ENCODE results near the gene IRGQ. TPM values are rescaled to one million over a fixed set of nuclear protein-coding genes. Genes with fewer than 3 reads are reported as not detected.

IRGQ gene
- total and polyA plus RNA-seq, 2 experiments from 2014 or later = 5.7 to 19.9 TPM

- peak overlapping the region; percentile 79 for H3K27ac ChIP-seq
- peak overlapping the region; percentile 80 for H2AFZ ChIP-seq
- peaks cover 4% of the 10 kb centered on the region; the same call in 1 of the 2 replicates for H3F3A ChIP-seq (ENCODE audit: insufficient read depth)
- H4K20me1 ChIP-seq (ENCODE audit: insufficient read depth) = no peaks in the 10 kb centered on the region
- H3K4me2 ChIP-seq (ENCODE audit: unreplicated experiment) = peak overlapping the region; percentile 85
- in situ Hi-C loops (cut with MboI) = no loop called here
- peaks cover 22% of the 10 kb centered on the region for H3K4me1 ChIP-seq (ENCODE audit: insufficient read depth)
- 1% methylated on average over 18 of the region's 18 CpGs for WGBS, 2 experiments (ENCODE audit: low coverage in 1 of 2, low lambda C conversion rate in 2 of 2, missing lambda C conversion rate in 2 of 2)
- peak overlapping the region; percentile 94 for H3K4me3 ChIP-seq
- peak overlapping the region; percentile 86 for H3K9ac ChIP-seq
- H3K36me3 ChIP-seq (ENCODE audit: low read depth) = no peaks in the 10 kb centered on the region; the same call in 1 of the 2 replicates
- peaks cover 81% of the 10 kb centered on the region for H3K79me2 ChIP-seq (ENCODE audit: insufficient read depth)
- H3K27me3 ChIP-seq (replicated peaks; ENCODE audit: insufficient read depth) = no peaks in the 10 kb centered on the region
- no peaks in the 10 kb centered on the region for H3K9me2 ChIP-seq (ENCODE audit: insufficient read depth)
- no peak for DNase-seq
- H3K9me3 ChIP-seq (ENCODE audit: low read depth) = no peaks in the 10 kb centered on the region
- TF ChIP-seq EZH2 (IDR thresholded peaks at IDR 0.05; ENCODE audit: insufficient read depth, poor library complexity, severe bottlenecking) (no peak), EZH2phosphoT487 (IDR thresholded peaks at IDR 0.05; ENCODE audit: insufficient read depth, low read depth) (no peak)
Observed at GRCh38 chr19:43595605-43595998, 332 bp downstream of the IRGQ start.

GRCh38 chr19:43594710-43595604, 977 bp downstream of the IRGQ start:
- no peaks in the 10 kb centered on the region; the same call in 1 of the 2 replicates for H3K36me3 ChIP-seq (ENCODE audit: low read depth)

GRCh38 chr19:43594081-43594697, 1.7 kb downstream of the IRGQ start:
- peaks cover 81% of the 10 kb centered on the region for H3K79me2 ChIP-seq (ENCODE audit: insufficient read depth)
- no peaks in the 10 kb centered on the region for H3K9me3 ChIP-seq (ENCODE audit: low read depth)
- H3K4me2 ChIP-seq (ENCODE audit: unreplicated experiment) = peak overlapping the region; percentile 85
- no peaks in the 10 kb centered on the region for H3K9me2 ChIP-seq (ENCODE audit: insufficient read depth)
- no peaks in the 10 kb centered on the region for H4K20me1 ChIP-seq (ENCODE audit: insufficient read depth)
- peak overlapping the region; percentile 79 for H3K27ac ChIP-seq
- H3K27me3 ChIP-seq (replicated peaks; ENCODE audit: insufficient read depth) = no peaks in the 10 kb centered on the region
- H3K36me3 ChIP-seq (ENCODE audit: low read depth) = peaks cover under 1% of the 10 kb centered on the region; the same call in 1 of the 2 replicates
- no peak for DNase-seq
- no peak overlapping the region for H2AFZ ChIP-seq
- in situ Hi-C loops (cut with MboI) = no loop called here
- H3K4me3 ChIP-seq = peak overlapping the region; percentile 94
- peaks cover 22% of the 10 kb centered on the region for H3K4me1 ChIP-seq (ENCODE audit: insufficient read depth)
- 83 to 85% methylated on average over 10 of the region's 10 CpGs for WGBS, 2 experiments (ENCODE audit: low coverage in 1 of 2, low lambda C conversion rate in 2 of 2, missing lambda C conversion rate in 2 of 2)
- H3K9ac ChIP-seq = peak overlapping the region; percentile 86; the same call in 1 of the 2 replicates
- H3F3A ChIP-seq (ENCODE audit: insufficient read depth) = peaks cover 4% of the 10 kb centered on the region; the same call in 1 of the 2 replicates
- no peak for TF ChIP-seq EZH2 (IDR thresholded peaks at IDR 0.05; ENCODE audit: insufficient read depth, poor library complexity, severe bottlenecking)
- no peak for TF ChIP-seq EZH2phosphoT487 (IDR thresholded peaks at IDR 0.05; ENCODE audit: insufficient read depth, low read depth)

More at GRCh38 chr19:43594710-43595604, 977 bp downstream of the IRGQ start:
- no peak for TF ChIP-seq EZH2phosphoT487 (IDR thresholded peaks at IDR 0.05; ENCODE audit: insufficient read depth, low read depth)
- TF ChIP-seq EZH2 (IDR thresholded peaks at IDR 0.05; ENCODE audit: insufficient read depth, poor library complexity, severe bottlenecking) = no peak
- peak; percentile 85 for DNase-seq
- Histone ChIP-seq H3K27me3 (replicated peaks; ENCODE audit: insufficient read depth) (no peaks in the 10 kb centered on the region), H4K20me1 (ENCODE audit: insufficient read depth) (no peaks in the 10 kb centered on the region), H3K4me3 (peak overlapping the region; percentile 94), H3K9me3 (ENCODE audit: low read depth) (no peaks in the 10 kb centered on the region), H3F3A (ENCODE audit: insufficient read depth) (peaks cover 4% of the 10 kb centered on the region; the same call in 1 of the 2 replicates), H3K9me2 (ENCODE audit: insufficient read depth) (no peaks in the 10 kb centered on the region), H3K79me2 (ENCODE audit: insufficient read depth) (peaks cover 82% of the 10 kb centered on the region), H3K4me1 (ENCODE audit: insufficient read depth) (peaks cover 22% of the 10 kb centered on the region), H3K27ac (peak overlapping the region; percentile 79), H3K4me2 (ENCODE audit: unreplicated experiment) (peak overlapping the region; percentile 85), H3K9ac (peak overlapping the region; percentile 86), H2AFZ (peak overlapping the region; percentile 80)
- in situ Hi-C loops (cut with MboI) = no loop called here
- 3% methylated on average over 56 to 64 of the region's 64 CpGs for WGBS, 2 experiments (ENCODE audit: low coverage in 1 of 2, low lambda C conversion rate in 2 of 2, missing lambda C conversion rate in 2 of 2)

GRCh38 chr19:43592800-43593350, 3.1 kb downstream of the IRGQ start:
- no peak overlapping the region for H3K9ac ChIP-seq
- no peak overlapping the region for H3K4me3 ChIP-seq
- WGBS, 2 experiments (ENCODE audit: low coverage in 1 of 2, low lambda C conversion rate in 2 of 2, missing lambda C conversion rate in 2 of 2) = 90 to 91% methylated on average over 35 to 37 of the region's 37 CpGs
- H3K36me3 ChIP-seq (ENCODE audit: low read depth) = 0 out of 2 replicates have a peak, but pooled peaks cover 4% of the 10 kb centered on the region
- H3F3A ChIP-seq (ENCODE audit: insufficient read depth) = peaks cover 4% of the 10 kb centered on the region; the same call in 1 of the 2 replicates
- peaks cover 17% of the 10 kb centered on the region for H3K4me1 ChIP-seq (ENCODE audit: insufficient read depth)
- peaks cover 72% of the 10 kb centered on the region for H3K79me2 ChIP-seq (ENCODE audit: insufficient read depth)
- no peaks in the 10 kb centered on the region for H3K9me3 ChIP-seq (ENCODE audit: low read depth)
- H4K20me1 ChIP-seq (ENCODE audit: insufficient read depth) = no peaks in the 10 kb centered on the region
- H3K4me2 ChIP-seq (ENCODE audit: unreplicated experiment) = no peak overlapping the region
- H3K27me3 ChIP-seq (replicated peaks; ENCODE audit: insufficient read depth) = no peaks in the 10 kb centered on the region
- H2AFZ ChIP-seq = no peak overlapping the region
- no peak for TF ChIP-seq EZH2phosphoT487 (IDR thresholded peaks at IDR 0.05; ENCODE audit: insufficient read depth, low read depth)
- no peak for TF ChIP-seq EZH2 (IDR thresholded peaks at IDR 0.05; ENCODE audit: insufficient read depth, poor library complexity, severe bottlenecking)
- in situ Hi-C loops (cut with MboI) = no loop called here
- DNase-seq = no peak
- H3K27ac ChIP-seq = no peak overlapping the region
- no peaks in the 10 kb centered on the region for H3K9me2 ChIP-seq (ENCODE audit: insufficient read depth)

All from GM23248 (cell line).